SU-DHL-6 (cell line): ENCODE measurements around the gene CIBAR2.

Experiments used
- H2AFZ ChIP-seq: fragments of 200-600 bp; sonication (generic); 2 replicates; pipeline ENCODE4 v1.6.1; 2014; ENCODE audit warnings: low read depth, mild to moderate bottlenecking, moderate library complexity, mixed read lengths, antibody characterized with exemption, low read length; ENCODE audit not compliant: severe bottlenecking
- H3F3A ChIP-seq: fragments of 200-600 bp; shearing (Covaris generic); 2 replicates; pipeline ENCODE4 v1.6.0; 2016; ENCODE audit warnings: antibody characterized with exemption, mild to moderate bottlenecking; ENCODE audit not compliant: insufficient read depth
- H3K27ac ChIP-seq: fragments of 200-600 bp; sonication (generic); 2 replicates; pipeline ENCODE4 v1.5.1; 2016; ENCODE audit warnings: low read depth, mild to moderate bottlenecking, low read length, moderate library complexity, mixed read lengths
- H3K27me3 ChIP-seq: fragments of 200-600 bp; sonication (generic), shearing (Covaris generic); 2 replicates; pipeline ENCODE4 v1.6.0; 2014; ENCODE audit warnings: mild to moderate bottlenecking, low read length
- H3K36me3 ChIP-seq: fragments of 200-600 bp; sonication (generic); 2 replicates; pipeline ENCODE4 v1.6.1; 2014; ENCODE audit warnings: mild to moderate bottlenecking, low read length, mixed read lengths
- H3K4me2 ChIP-seq: fragments of 300-600, 200-600 bp; shearing (Covaris generic), sonication (generic); 2 replicates; pipeline ENCODE4 v1.6.0; 2014; ENCODE audit warnings: low read length, low read depth, mild to moderate bottlenecking; ENCODE audit not compliant: poor library complexity, severe bottlenecking
- H3K4me3 ChIP-seq: fragments of 200-600 bp; sonication (generic); 2 replicates; pipeline ENCODE4 v1.5.1; 2014; ENCODE audit warnings: antibody characterized with exemption, low read length, mild to moderate bottlenecking, mixed read lengths; ENCODE audit not compliant: insufficient read depth, poor library complexity, severe bottlenecking
- H3K79me2 ChIP-seq: fragments of 200-600 bp; sonication (generic); 2 replicates; pipeline ENCODE4 v1.6.1; 2014; ENCODE audit warnings: mild to moderate bottlenecking, low read length, moderate library complexity; ENCODE audit not compliant: insufficient read depth
- H3K9ac ChIP-seq: fragments of 200-600 bp; sonication (generic); 2 replicates; pipeline ENCODE4 v1.7.0; 2014; ENCODE audit warnings: mild to moderate bottlenecking, low read length
- H3K9me2 ChIP-seq: fragments of 200-600 bp; sonication (generic); replicated peaks from 2 replicates; pipeline ENCODE4 v1.6.1; 2014; ENCODE audit warnings: low read length; ENCODE audit not compliant: insufficient read depth
- H3K9me3 ChIP-seq: fragments of 200-600 bp; sonication (generic); 2 replicates; pipeline ENCODE4 v1.6.1; 2014; ENCODE audit warnings: low read length, mixed read lengths; ENCODE audit not compliant: insufficient read depth
- H4K20me1 ChIP-seq: fragments of 200-600 bp; sonication (generic); 2 replicates; pipeline ENCODE4 v1.6.1; 2014; ENCODE audit warnings: low read depth, mild to moderate bottlenecking, antibody characterized with exemption, low read length, moderate library complexity, mixed read lengths
- EZH2phosphoT487 ChIP-seq: fragments of 200-600 bp; sonication (generic), shearing (Covaris generic); conservative IDR thresholded peaks from 2 replicates; pipeline ENCODE4 v1.6.1; 2018; ENCODE audit warnings: mild to moderate bottlenecking, antibody characterized with exemption, low read length, moderate library complexity, mixed read lengths
- TF ChIP-seq, protein P1 (sequence below): fragments of 200-600 bp; sonication (generic); IDR thresholded peaks from one replicate; pipeline ENCODE4 v1.5.1; 2017; ENCODE audit warnings: antibody characterized with exemption, mild to moderate bottlenecking, low read length, moderate library complexity; ENCODE audit not compliant: insufficient read depth, poor library complexity, severe bottlenecking

The CIBAR2 gene

DNA sequence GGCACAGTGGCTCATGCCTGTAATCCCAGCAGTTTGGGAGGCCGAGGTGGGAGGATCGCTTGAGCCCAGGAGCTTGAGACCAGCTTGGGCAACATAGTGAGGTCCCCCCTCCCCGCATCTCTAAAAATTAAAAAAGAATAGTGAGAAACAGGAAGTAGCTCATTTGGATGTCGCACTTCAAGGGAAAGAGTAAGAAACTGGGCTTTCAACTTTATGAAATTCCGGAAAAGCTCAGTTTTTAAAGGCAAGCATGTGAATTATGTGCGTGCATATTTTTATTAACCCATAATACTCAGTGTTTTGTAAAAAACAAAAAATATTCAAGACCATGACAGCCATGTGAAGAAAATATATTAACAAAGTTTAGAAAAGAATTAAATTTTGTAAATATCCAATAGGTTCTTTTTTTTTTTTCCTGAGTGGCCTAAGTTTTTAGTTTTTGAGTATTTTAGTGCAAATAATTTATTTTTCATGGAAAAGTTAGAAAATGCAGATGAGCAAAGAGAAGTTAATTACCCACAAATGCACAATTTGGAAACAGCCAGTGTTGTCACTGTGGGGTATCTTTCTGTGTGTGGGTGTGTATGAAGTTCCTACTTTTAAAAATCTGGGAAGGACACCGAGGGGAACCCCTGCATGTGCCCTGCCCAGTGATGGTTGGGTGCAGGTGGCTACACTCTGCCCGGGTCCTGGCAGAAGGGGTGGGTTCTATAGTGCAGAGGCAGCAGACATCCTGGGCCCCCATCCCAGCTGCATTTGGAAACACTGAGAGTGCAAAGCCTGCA is 40.0 kb downstream of the CIBAR2 start:
- H3K36me3 ChIP-seq = no peaks in the 10 kb centered on the region
- H3K9me3 ChIP-seq = no peaks in the 10 kb centered on the region
- no peak overlapping the region for H3K9ac ChIP-seq
- TF ChIP-seq, protein P1, sequence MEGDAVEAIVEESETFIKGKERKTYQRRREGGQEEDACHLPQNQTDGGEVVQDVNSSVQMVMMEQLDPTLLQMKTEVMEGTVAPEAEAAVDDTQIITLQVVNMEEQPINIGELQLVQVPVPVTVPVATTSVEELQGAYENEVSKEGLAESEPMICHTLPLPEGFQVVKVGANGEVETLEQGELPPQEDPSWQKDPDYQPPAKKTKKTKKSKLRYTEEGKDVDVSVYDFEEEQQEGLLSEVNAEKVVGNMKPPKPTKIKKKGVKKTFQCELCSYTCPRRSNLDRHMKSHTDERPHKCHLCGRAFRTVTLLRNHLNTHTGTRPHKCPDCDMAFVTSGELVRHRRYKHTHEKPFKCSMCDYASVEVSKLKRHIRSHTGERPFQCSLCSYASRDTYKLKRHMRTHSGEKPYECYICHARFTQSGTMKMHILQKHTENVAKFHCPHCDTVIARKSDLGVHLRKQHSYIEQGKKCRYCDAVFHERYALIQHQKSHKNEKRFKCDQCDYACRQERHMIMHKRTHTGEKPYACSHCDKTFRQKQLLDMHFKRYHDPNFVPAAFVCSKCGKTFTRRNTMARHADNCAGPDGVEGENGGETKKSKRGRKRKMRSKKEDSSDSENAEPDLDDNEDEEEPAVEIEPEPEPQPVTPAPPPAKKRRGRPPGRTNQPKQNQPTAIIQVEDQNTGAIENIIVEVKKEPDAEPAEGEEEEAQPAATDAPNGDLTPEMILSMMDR = no peak
- no peak for TF ChIP-seq EZH2phosphoT487
- H3K27me3 ChIP-seq = no peaks in the 10 kb centered on the region
- no peaks in the 10 kb centered on the region for H3F3A ChIP-seq
- H3K27ac ChIP-seq = no peak overlapping the region
- H3K79me2 ChIP-seq = no peaks in the 10 kb centered on the region
- no peak overlapping the region for H2AFZ ChIP-seq
- H3K4me2 ChIP-seq = no peak overlapping the region
- H4K20me1 ChIP-seq = no peaks in the 10 kb centered on the region
- H3K4me3 ChIP-seq = no peak overlapping the region
- H3K9me2 ChIP-seq = no peaks in the 10 kb centered on the region

DNA sequence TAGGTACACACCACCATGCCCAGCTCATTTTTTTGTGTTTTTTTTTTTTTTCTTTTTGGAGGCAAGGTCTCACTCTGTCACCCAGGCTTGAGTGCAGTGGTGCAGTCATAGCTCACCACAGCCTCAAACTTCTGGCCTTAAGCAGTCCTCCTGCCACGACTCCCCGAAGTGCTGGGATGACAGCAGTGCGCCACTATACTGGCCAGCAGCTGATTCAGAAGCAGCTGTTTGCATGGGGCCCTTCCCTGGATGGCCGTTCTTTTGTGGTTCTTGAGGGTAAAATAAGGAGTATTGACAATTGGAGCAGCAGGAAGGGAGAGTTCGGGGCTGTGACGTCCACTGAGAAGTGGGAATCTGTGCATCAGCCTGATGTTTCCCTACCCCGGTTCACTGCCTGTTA is 43.1 kb downstream of the CIBAR2 start:
- Histone ChIP-seq H3K4me3 (no peak overlapping the region), H2AFZ (no peak overlapping the region), H3K27ac (no peak overlapping the region), H3K9ac (no peak overlapping the region), H3K27me3 (no peaks in the 10 kb centered on the region), H3K79me2 (no peaks in the 10 kb centered on the region), H4K20me1 (no peaks in the 10 kb centered on the region), H3K4me2 (no peak overlapping the region), H3K36me3 (no peaks in the 10 kb centered on the region), H3K9me3 (no peaks in the 10 kb centered on the region), H3K9me2 (no peaks in the 10 kb centered on the region), H3F3A (no peaks in the 10 kb centered on the region)
- TF ChIP-seq, protein P1 = no peak
- no peak for TF ChIP-seq EZH2phosphoT487

DNA sequence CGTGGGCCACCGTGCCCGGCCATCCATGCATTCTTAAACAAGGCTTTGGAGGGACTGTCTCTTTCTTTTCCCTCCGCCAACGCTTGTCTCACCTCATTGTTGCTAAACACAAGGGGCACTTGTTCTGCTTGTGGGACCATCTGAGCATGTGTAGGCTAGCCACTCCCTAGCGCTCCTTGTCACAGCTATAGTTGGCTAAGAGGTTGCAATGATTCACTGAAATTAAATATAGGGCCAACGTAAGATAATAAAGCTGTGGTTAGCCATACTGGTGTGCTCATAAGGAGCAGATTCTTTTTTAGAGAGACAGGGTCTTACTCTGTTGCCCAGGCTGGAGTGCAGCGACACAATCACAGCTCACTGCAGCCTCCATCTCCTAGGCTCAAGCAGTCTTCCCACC is 43.5 kb downstream of the CIBAR2 start:
- TF ChIP-seq, protein P1 = no peak
- TF ChIP-seq EZH2phosphoT487 = no peak

More for the DNA sequence above, 43.5 kb downstream of the CIBAR2 start:
- H3K4me2 ChIP-seq = no peak overlapping the region
- H3K9ac ChIP-seq = no peak overlapping the region
- H3K79me2 ChIP-seq = no peaks in the 10 kb centered on the region
- no peak overlapping the region for H2AFZ ChIP-seq
- no peak overlapping the region for H3K4me3 ChIP-seq
- H3K27me3 ChIP-seq = no peaks in the 10 kb centered on the region
- no peaks in the 10 kb centered on the region for H3F3A ChIP-seq
- H3K9me3 ChIP-seq = no peaks in the 10 kb centered on the region
- H3K36me3 ChIP-seq = no peaks in the 10 kb centered on the region
- no peaks in the 10 kb centered on the region for H3K9me2 ChIP-seq
- no peak overlapping the region for H3K27ac ChIP-seq
- H4K20me1 ChIP-seq = no peaks in the 10 kb centered on the region
